Stimulated activated CD4-positive, alpha-beta T cell treated with anti-CD3 and anti-CD28 coated beads, Interleukin-15, amount 100 ng/mL, for 48 hours (primary cell): ENCODE results near the gene RNF224.

Source experiments
- DNase-seq, 2 donors: peaks; one replicate each; pipeline ENCODE4 v3.0.0-alpha.2; 2020; ENCODE audit warnings: low read depth in 2 of 2

The RNF224 gene

GRCh38 chr9:137272241-137273094 is 45.2 kb downstream of the RNF224 start:
- no peak for DNase-seq

DNA sequence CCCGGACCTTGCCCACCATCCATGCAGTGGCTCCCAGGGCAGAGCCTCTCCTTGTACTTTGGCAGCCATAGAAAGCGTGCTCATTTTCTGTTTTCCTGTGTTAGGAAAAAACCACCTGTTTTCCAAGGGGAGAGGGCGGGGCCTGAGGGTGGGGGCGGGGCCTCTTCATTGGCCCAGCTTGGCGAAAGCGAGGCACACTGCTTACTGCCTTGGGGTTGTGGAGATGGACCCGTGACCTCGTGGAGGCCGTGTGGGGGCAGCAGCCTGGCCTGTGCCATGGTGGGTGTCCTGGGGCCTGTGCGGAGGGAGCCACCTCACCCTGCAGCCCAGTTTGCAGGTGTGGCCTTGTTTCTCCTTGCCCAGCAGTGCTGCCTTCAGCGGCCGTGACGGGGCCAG is 45.8 kb downstream of the RNF224 start:
- no peak for DNase-seq

GRCh38 chr9:137273611-137274320 is 46.5 kb downstream of the RNF224 start:
- no peak for DNase-seq

DNA sequence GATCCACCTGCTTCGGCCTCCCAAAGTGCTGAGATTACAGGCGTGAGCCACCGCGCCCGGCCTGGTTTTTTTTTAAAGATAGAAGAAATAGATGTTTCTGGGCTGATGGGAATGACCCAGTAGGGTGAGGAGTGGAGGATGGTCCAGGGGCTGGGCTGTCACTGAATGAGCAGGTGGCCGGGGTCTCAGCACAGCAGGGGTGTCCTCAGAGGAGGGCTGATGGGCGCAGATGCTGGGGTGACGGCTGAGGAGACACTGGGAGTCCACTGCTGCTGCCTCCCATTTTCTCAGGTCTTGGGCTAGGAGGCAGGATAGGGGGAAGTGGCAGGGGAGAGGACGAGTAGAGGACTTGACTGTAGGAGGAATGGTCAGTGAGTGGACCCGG is 47.9 kb downstream of the RNF224 start:
- no peak for DNase-seq

GRCh38 chr9:137275588-137276472 is 48.5 kb downstream of the RNF224 start:
- DNase-seq = no peak

DNA sequence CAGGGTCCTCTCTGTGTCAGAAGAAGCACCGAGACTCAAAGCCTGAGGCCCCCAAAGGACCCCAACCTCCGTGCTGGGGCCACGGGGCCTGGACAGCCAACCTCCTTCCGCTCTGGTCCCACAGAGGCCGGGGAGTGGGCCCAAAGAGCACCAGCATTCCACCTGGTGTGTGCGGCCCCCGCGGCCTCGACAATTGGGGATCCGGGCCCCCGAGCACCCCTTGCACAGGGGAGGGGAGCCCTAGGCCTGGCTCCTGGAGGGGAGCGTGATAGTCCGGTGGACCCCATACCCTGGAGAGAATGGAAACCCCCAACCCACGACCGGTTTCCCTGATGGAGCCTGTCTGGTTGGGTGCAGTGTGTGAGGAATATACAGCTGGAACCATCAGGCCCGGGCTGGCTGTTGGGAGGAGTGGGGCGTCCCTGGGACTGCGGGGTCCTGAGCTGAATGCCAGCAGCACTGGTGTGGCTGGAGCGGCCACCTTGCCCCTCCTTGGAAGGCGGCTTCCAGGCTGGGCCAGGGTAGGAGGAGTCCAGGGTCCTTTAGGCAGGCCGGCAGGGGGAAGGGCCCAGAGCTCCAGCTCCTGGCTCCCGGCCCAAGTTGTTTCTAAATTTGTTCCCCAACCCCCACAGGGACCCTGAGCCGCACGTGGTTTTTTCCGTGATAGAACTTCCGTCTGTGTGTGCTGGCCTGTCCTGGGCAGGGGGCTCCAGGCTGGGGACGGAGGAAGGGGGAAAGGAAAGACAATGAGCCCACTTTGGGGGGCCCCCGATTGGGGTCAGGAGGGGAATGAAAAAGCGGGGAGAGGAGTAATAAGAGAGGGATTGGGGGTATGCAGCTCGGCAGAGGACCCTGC is 49.4 kb downstream of the RNF224 start:
- no peak for DNase-seq

GRCh38 chr9:137277329-137278041 is 50.2 kb downstream of the RNF224 start, which contains the start of gene TOR4A:
TSS of gene TOR4A (plus strand) at chr9:137277726. CDS start at chr9:137278690, 964 bp downstream.
- no peak for DNase-seq

- DNase-seq = no peak
These were observed 50.9 kb downstream of the RNF224 start for GRCh38 chr9:137278061-137278701.
